Glutamatergic neuron (in vitro differentiated cells): Measurements from ENCODE around the gene CDC73. TPM values are rescaled to one million over a fixed set of nuclear protein-coding genes. Genes with fewer than 3 reads are reported as not detected.
A peak's percentile ranks its signal among the peaks of the same experiment; 100 is the strongest.
"Not testable (repeated sequence)": the region's sequence is repeated elsewhere in the genome, so short reads cannot be mapped to it uniquely, and the experiment has no call there.

Source experiments
- DNase-seq: peaks from one replicate; pipeline ENCODE4 v3.0.0; 2022
- H3K27ac Mint-ChIP-seq: one replicate; pipeline ENCODE4 v1.8.0; 2020; ENCODE audit warnings: mild to moderate bottlenecking, mixed read lengths, inconsistent platforms; ENCODE audit not compliant: unreplicated experiment
- H3K27me3 Mint-ChIP-seq: one replicate; pipeline ENCODE4 v1.8.0; 2020; ENCODE audit warnings: mild to moderate bottlenecking, moderate library complexity, mixed read lengths, inconsistent platforms; ENCODE audit not compliant: unreplicated experiment
- H3K36me3 Mint-ChIP-seq: one replicate; pipeline ENCODE4 v1.8.0; 2020; ENCODE audit warnings: mild to moderate bottlenecking, mixed read lengths, inconsistent platforms; ENCODE audit not compliant: unreplicated experiment
- H3K4me1 Mint-ChIP-seq: one replicate; pipeline ENCODE4 v1.8.0; 2020; ENCODE audit warnings: mild to moderate bottlenecking, low read depth, mixed read lengths, inconsistent platforms; ENCODE audit not compliant: unreplicated experiment
- H3K4me3 Mint-ChIP-seq: one replicate; pipeline ENCODE4 v1.8.0; 2020; ENCODE audit warnings: mild to moderate bottlenecking, mixed read lengths, inconsistent platforms; ENCODE audit not compliant: unreplicated experiment
- H3K9me3 Mint-ChIP-seq: one replicate; pipeline ENCODE4 v1.8.0; 2020; ENCODE audit warnings: mild to moderate bottlenecking, moderate library complexity, mixed read lengths, inconsistent platforms; ENCODE audit not compliant: unreplicated experiment
- total RNA-seq: library from RNA; stranded (reverse); fragmentation: NEBNext Ultra II Directional; extraction: Animal tissue kit (Norgen Biotek cat#: 25700); gene quantifications from one replicate; pipeline ENCODE4 v1.2.1, GENCODE V29; 2021; ENCODE audit not compliant: unreplicated experiment
- TF ChIP-seq, protein P1 (sequence below): fragments of 200-600 bp; sonication (generic); IDR thresholded peaks from one replicate; pipeline ENCODE4 v1.5.0; 2021; ENCODE audit not compliant: partially characterized antibody, unreplicated experiment

The CDC73 gene
- total RNA-seq, 1 donor from 2014 or later, result 40.0 TPM

GRCh38 chr1:193183019-193183627, 61.3 kb downstream of the CDC73 start:
- Mint-ChIP-seq H3K36me3 (peaks cover 12% of the 10 kb centered on the region), H3K27me3 (peaks cover 20% of the 10 kb centered on the region), H3K4me1 (peaks cover 17% of the 10 kb centered on the region), H3K4me3 (peak overlapping the region; percentile 100), H3K9me3 (peaks cover 19% of the 10 kb centered on the region), H3K27ac (peak overlapping the region; percentile 100)
- no peak for DNase-seq
- TF ChIP-seq, protein P1, sequence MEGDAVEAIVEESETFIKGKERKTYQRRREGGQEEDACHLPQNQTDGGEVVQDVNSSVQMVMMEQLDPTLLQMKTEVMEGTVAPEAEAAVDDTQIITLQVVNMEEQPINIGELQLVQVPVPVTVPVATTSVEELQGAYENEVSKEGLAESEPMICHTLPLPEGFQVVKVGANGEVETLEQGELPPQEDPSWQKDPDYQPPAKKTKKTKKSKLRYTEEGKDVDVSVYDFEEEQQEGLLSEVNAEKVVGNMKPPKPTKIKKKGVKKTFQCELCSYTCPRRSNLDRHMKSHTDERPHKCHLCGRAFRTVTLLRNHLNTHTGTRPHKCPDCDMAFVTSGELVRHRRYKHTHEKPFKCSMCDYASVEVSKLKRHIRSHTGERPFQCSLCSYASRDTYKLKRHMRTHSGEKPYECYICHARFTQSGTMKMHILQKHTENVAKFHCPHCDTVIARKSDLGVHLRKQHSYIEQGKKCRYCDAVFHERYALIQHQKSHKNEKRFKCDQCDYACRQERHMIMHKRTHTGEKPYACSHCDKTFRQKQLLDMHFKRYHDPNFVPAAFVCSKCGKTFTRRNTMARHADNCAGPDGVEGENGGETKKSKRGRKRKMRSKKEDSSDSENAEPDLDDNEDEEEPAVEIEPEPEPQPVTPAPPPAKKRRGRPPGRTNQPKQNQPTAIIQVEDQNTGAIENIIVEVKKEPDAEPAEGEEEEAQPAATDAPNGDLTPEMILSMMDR, result peak; percentile 95

GRCh38 chr1:193184776-193185175, 62.9 kb downstream of the CDC73 start:
- peaks cover 12% of the 10 kb centered on the region for H3K36me3 Mint-ChIP-seq
- H3K27me3 Mint-ChIP-seq, result peaks cover 20% of the 10 kb centered on the region
- H3K4me3 Mint-ChIP-seq, result peak overlapping the region; percentile 100
- peaks cover 19% of the 10 kb centered on the region for H3K9me3 Mint-ChIP-seq
- peak overlapping the region; percentile 100 for H3K27ac Mint-ChIP-seq
- H3K4me1 Mint-ChIP-seq, result peaks cover 22% of the 10 kb centered on the region
- no peak for DNase-seq
- TF ChIP-seq, protein P1, result peak; percentile 17

DNA sequence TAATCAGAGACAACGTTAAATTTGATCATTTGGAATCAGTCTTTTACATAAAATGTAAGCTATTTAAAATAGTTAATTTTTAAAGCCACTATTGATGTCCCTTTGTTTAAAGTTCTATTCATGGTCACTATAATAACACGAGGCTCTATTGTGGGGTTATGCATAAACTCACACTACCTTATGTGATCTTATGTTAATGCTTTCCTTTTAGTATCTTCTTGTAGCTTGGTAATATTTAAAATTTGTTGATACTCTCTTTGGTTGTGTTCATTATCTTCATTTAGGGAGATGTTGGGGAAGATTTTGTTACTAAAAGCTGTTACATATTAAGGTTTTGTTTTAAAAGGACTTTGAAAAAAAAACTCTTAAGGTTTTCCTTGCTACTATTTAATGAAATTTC, 63.4 kb downstream of the CDC73 start:
- Mint-ChIP-seq H3K9me3 (peaks cover 19% of the 10 kb centered on the region), H3K36me3 (peaks cover 11% of the 10 kb centered on the region), H3K27ac (peak overlapping the region; percentile 100), H3K4me3 (peak overlapping the region; percentile 100), H3K27me3 (peaks cover 20% of the 10 kb centered on the region), H3K4me1 (peaks cover 22% of the 10 kb centered on the region)
- no peak for DNase-seq
- TF ChIP-seq, protein P1, result peak; percentile 4

DNA sequence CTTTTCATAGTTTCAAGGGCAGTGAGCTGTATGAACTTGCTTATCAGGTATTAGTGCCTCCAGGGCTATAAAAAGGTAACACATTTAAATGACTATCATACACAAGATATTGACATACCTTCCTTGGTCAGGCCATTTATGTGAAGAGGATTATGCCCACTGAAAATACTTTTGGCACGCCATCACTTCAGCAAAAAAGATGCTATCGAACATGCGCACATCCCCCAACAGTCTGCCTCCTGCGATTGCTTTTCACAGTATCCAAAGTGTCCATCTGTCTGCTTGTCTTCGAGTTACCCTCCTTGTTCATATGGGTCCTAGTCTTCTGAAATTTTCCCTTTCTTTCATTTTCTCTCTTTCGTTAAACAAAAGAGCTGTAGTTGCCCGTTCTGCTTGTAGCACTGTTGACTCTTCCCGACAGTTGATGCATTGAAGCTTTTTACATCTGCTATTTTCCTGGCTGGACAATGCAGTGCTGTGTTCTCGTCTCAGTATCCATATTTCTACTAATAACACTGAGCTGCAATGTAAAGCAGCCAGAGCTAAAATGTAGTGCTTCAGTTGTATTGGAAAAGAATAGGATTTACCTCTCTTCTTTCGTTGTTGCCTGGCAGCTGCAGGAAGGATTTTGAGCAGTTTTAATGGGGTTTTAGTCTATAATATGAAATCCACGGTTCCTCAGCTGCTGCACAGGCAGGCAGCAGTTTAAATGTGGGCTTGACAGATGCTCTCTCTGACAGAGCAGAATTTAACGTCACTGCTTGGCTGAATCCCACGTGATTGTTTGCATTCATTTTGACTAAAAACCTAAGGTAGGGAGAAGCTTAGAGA, 64.3 kb downstream of the CDC73 start, which contains the start of gene B3GALT2:
TSS of gene B3GALT2 (minus strand) at position 713 of the 831 bp plus-strand sequence. CDS start 5,051 bp downstream, outside the sequence.
- TF ChIP-seq, protein P1, result no peak
- peak within 1 kb of the TSS; percentile 100 for H3K27ac Mint-ChIP-seq
- DNase-seq, result peak; percentile 56
- H3K4me1 Mint-ChIP-seq, result peaks cover 22% of the 10 kb centered on the region
- H3K27me3 Mint-ChIP-seq, result peaks cover 20% of the 10 kb centered on the region
- peak within 1 kb of the TSS; percentile 100 for H3K4me3 Mint-ChIP-seq
- peaks cover 9% of the 10 kb centered on the region for H3K36me3 Mint-ChIP-seq
- peaks cover 19% of the 10 kb centered on the region for H3K9me3 Mint-ChIP-seq

DNA sequence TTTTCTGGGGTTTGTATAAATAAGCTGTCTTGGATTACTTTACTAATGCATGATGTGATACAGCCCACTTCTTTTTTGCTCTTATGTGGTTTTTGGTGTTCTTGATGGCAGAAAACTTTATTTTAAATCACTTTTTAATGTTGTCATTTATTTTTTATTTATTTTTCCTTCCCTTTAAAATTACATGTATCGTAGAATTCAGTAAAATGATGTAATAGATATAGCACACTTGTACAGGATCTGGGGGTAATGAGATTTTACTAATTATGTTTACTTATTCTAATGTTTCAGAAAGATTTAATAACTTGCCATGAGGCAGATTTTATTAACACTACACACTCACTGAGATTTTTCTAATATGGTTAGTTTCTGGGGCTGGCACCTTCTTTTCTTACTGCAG, 65.3 kb downstream of the CDC73 start:
- H3K4me3 Mint-ChIP-seq, result peak overlapping the region; percentile 100
- H3K9me3 Mint-ChIP-seq, result peaks cover 19% of the 10 kb centered on the region
- H3K27ac Mint-ChIP-seq, result peak overlapping the region; percentile 100
- TF ChIP-seq, protein P1, result no peak
- H3K36me3 Mint-ChIP-seq, result peaks cover 11% of the 10 kb centered on the region
- peaks cover 18% of the 10 kb centered on the region for H3K4me1 Mint-ChIP-seq
- DNase-seq, result no peak
- peaks cover 20% of the 10 kb centered on the region for H3K27me3 Mint-ChIP-seq

- Mint-ChIP-seq H3K4me3 (peak overlapping the region; percentile 57), H3K4me1 (peaks cover 18% of the 10 kb centered on the region), H3K27me3 (peaks cover 22% of the 10 kb centered on the region), H3K36me3 (peaks cover 19% of the 10 kb centered on the region), H3K9me3 (peaks cover 17% of the 10 kb centered on the region)
- DNase-seq, H3K27ac Mint-ChIP-seq: not testable (repeated sequence)
Observed at GRCh38 chr1:193188915-193189314, 67.1 kb downstream of the CDC73 start.
